T-helper 1 cell treated with Interleukin-12 subunit alpha and Interleukin-12 subunit beta and Interleukin-4 antibody, amounts not matched to agents 30 μg/mL and 1 μg/mL, for 36 hours (primary cell): Measurements from ENCODE around the gene APOL1.
A peak's percentile ranks its signal among the peaks of the same experiment; 100 is the strongest.
"Not testable (repeated sequence)": the region's sequence is repeated elsewhere in the genome, so short reads cannot be mapped to it uniquely, and the experiment has no call there.

Experiments used
- H3K27ac Mint-ChIP-seq: one replicate; pipeline ENCODE4 v1.8.0; 2021; ENCODE audit warnings: mild to moderate bottlenecking, mixed read lengths
- H3K27me3 Mint-ChIP-seq: one replicate; pipeline ENCODE4 v1.8.0; 2021; ENCODE audit warnings: low read depth, mixed read lengths
- H3K36me3 Mint-ChIP-seq: one replicate; pipeline ENCODE4 v1.8.0; 2021; ENCODE audit warnings: low read depth, mixed read lengths
- H3K4me1 Mint-ChIP-seq: one replicate; pipeline ENCODE4 v1.8.0; 2021; ENCODE audit warnings: low read depth, mixed read lengths
- H3K4me3 Mint-ChIP-seq: one replicate; pipeline ENCODE4 v1.8.0; 2021; ENCODE audit warnings: mild to moderate bottlenecking, moderate library complexity, mixed read lengths
- H3K9me3 Mint-ChIP-seq: one replicate; pipeline ENCODE4 v1.8.0; 2021; ENCODE audit warnings: mixed read lengths

The APOL1 gene

GRCh38 chr22:36284171-36284571, 31.2 kb downstream of the APOL1 start:
- no peaks in the 10 kb centered on the region for H3K9me3 Mint-ChIP-seq
- H3K4me3 Mint-ChIP-seq: no peak overlapping the region
- peaks cover 9% of the 10 kb centered on the region for H3K4me1 Mint-ChIP-seq
- H3K27me3 Mint-ChIP-seq: no peaks in the 10 kb centered on the region
- no peak overlapping the region for H3K27ac Mint-ChIP-seq
- H3K36me3 Mint-ChIP-seq: peaks cover 62% of the 10 kb centered on the region

- H3K36me3 Mint-ChIP-seq: peaks cover 66% of the 10 kb centered on the region
- H3K27me3 Mint-ChIP-seq: no peaks in the 10 kb centered on the region
- no peaks in the 10 kb centered on the region for H3K9me3 Mint-ChIP-seq
- H3K4me1 Mint-ChIP-seq: peaks cover 17% of the 10 kb centered on the region
- H3K4me3 Mint-ChIP-seq: no peak overlapping the region
- no peak overlapping the region for H3K27ac Mint-ChIP-seq
These were observed 32.1 kb downstream of the APOL1 start for GRCh38 chr22:36285017-36285416.

GRCh38 chr22:36285545-36285944, 32.6 kb downstream of the APOL1 start:
- no peak overlapping the region for H3K27ac Mint-ChIP-seq
- H3K36me3 Mint-ChIP-seq: peaks cover 63% of the 10 kb centered on the region

GRCh38 chr22:36286096-36286957, 33.4 kb downstream of the APOL1 start:
- H3K4me3 Mint-ChIP-seq: no peak overlapping the region

More at GRCh38 chr22:36285545-36285944, 32.6 kb downstream of the APOL1 start:
- peaks cover 18% of the 10 kb centered on the region for H3K4me1 Mint-ChIP-seq
- H3K9me3 Mint-ChIP-seq: no peaks in the 10 kb centered on the region
- H3K27me3 Mint-ChIP-seq: no peaks in the 10 kb centered on the region
- no peak overlapping the region for H3K4me3 Mint-ChIP-seq

GRCh38 chr22:36287881-36288515, 35.1 kb downstream of the APOL1 start:
- H3K4me3 Mint-ChIP-seq: no peak overlapping the region
- no peaks in the 10 kb centered on the region for H3K27me3 Mint-ChIP-seq
- H3K4me1 Mint-ChIP-seq: peaks cover 29% of the 10 kb centered on the region
- H3K9me3 Mint-ChIP-seq: no peaks in the 10 kb centered on the region
- peak overlapping the region; percentile 31 for H3K27ac Mint-ChIP-seq
- peaks cover 61% of the 10 kb centered on the region for H3K36me3 Mint-ChIP-seq

More at GRCh38 chr22:36286096-36286957, 33.4 kb downstream of the APOL1 start:
- Mint-ChIP-seq H3K27me3 (no peaks in the 10 kb centered on the region), H3K4me1 (peaks cover 18% of the 10 kb centered on the region), H3K36me3 (peaks cover 61% of the 10 kb centered on the region), H3K9me3 (no peaks in the 10 kb centered on the region), H3K27ac (peak overlapping the region; percentile 62)

GRCh38 chr22:36288571-36289405, 35.9 kb downstream of the APOL1 start:
- no peaks in the 10 kb centered on the region for H3K9me3 Mint-ChIP-seq
- H3K27me3 Mint-ChIP-seq: no peaks in the 10 kb centered on the region
- no peak overlapping the region for H3K4me3 Mint-ChIP-seq
- peaks cover 59% of the 10 kb centered on the region for H3K36me3 Mint-ChIP-seq
- H3K4me1 Mint-ChIP-seq: peaks cover 29% of the 10 kb centered on the region
- H3K27ac Mint-ChIP-seq: peak overlapping the region; percentile 72

- Mint-ChIP-seq H3K36me3 (peaks cover 61% of the 10 kb centered on the region), H3K27ac (peak overlapping the region; percentile 76), H3K9me3 (no peaks in the 10 kb centered on the region), H3K4me1 (peaks cover 31% of the 10 kb centered on the region), H3K27me3 (no peaks in the 10 kb centered on the region), H3K4me3 (peak overlapping the region; percentile 63)
These were observed 36.5 kb downstream of the APOL1 start for GRCh38 chr22:36289406-36289870.

GRCh38 chr22:36289948-36290371, 37.0 kb downstream of the APOL1 start:
- peak overlapping the region; percentile 76 for H3K27ac Mint-ChIP-seq
- peak overlapping the region; percentile 63 for H3K4me3 Mint-ChIP-seq
- peaks cover 63% of the 10 kb centered on the region for H3K36me3 Mint-ChIP-seq
- H3K9me3 Mint-ChIP-seq, H3K27me3 Mint-ChIP-seq: not testable (repeated sequence)
- peaks cover 32% of the 10 kb centered on the region for H3K4me1 Mint-ChIP-seq

- peaks cover 32% of the 10 kb centered on the region for H3K4me1 Mint-ChIP-seq
- H3K27ac Mint-ChIP-seq, H3K27me3 Mint-ChIP-seq, H3K9me3 Mint-ChIP-seq, H3K4me3 Mint-ChIP-seq: not testable (repeated sequence)
- H3K36me3 Mint-ChIP-seq: peaks cover 62% of the 10 kb centered on the region
These were observed 37.6 kb downstream of the APOL1 start for GRCh38 chr22:36290391-36291075.

- Mint-ChIP-seq H3K9me3 (no peaks in the 10 kb centered on the region), H3K27ac (peak overlapping the region; percentile 69), H3K27me3 (no peaks in the 10 kb centered on the region), H3K4me3 (no peak overlapping the region), H3K4me1 (peaks cover 29% of the 10 kb centered on the region), H3K36me3 (peaks cover 62% of the 10 kb centered on the region)
These were observed 39.2 kb downstream of the APOL1 start for GRCh38 chr22:36291831-36292740.

GRCh38 chr22:36292823-36293530, 40.0 kb downstream of the APOL1 start:
- Mint-ChIP-seq H3K36me3 (peaks cover 64% of the 10 kb centered on the region), H3K4me3 (no peak overlapping the region), H3K27me3 (no peaks in the 10 kb centered on the region), H3K27ac (no peak overlapping the region), H3K4me1 (peaks cover 29% of the 10 kb centered on the region), H3K9me3 (no peaks in the 10 kb centered on the region)

GRCh38 chr22:36293606-36294292, 40.8 kb downstream of the APOL1 start:
- Mint-ChIP-seq H3K27me3 (no peaks in the 10 kb centered on the region), H3K9me3 (no peaks in the 10 kb centered on the region), H3K36me3 (peaks cover 63% of the 10 kb centered on the region), H3K4me1 (peaks cover 25% of the 10 kb centered on the region), H3K27ac (no peak overlapping the region), H3K4me3 (no peak overlapping the region)
